Nephron (organoid): Measurements from ENCODE around the gene RNASEH2B.

Experiments used
- H3K27ac Mint-ChIP-seq, 3 experiments: 2 replicates each; pipeline ENCODE4 v1.8.0; 2020; ENCODE audit warnings: mixed read lengths in 3 of 3, mild to moderate bottlenecking in 2 of 3, moderate library complexity in 1 of 3
- H3K27me3 Mint-ChIP-seq: 2 replicates; pipeline ENCODE4 v1.8.0; 2021; ENCODE audit warnings: low read depth, mild to moderate bottlenecking, moderate library complexity, mixed read lengths
- H3K36me3 Mint-ChIP-seq: 2 replicates; pipeline ENCODE4 v1.8.0; 2020; ENCODE audit warnings: low read depth, mixed read lengths
- H3K4me1 Mint-ChIP-seq: 2 replicates; pipeline ENCODE4 v1.8.0; 2020; ENCODE audit warnings: mixed read lengths
- H3K4me3 Mint-ChIP-seq, 3 experiments: 2 replicates each; pipeline ENCODE4 v1.8.0; 2020; ENCODE audit warnings: mild to moderate bottlenecking in 3 of 3, mixed read lengths in 3 of 3, moderate library complexity in 2 of 3
- H3K9me3 Mint-ChIP-seq: 2 replicates; pipeline ENCODE4 v1.8.0; 2020; ENCODE audit warnings: mixed read lengths
- TF ChIP-seq, protein P1 (sequence below), 3 experiments: fragments of 200-600 bp; sonication (generic); IDR thresholded peaks; one replicate each; pipeline ENCODE4 v1.5.0; 2021; ENCODE audit warnings: antibody characterized with exemption in 3 of 3; ENCODE audit not compliant: unreplicated experiment in 3 of 3

RNASEH2B gene

DNA sequence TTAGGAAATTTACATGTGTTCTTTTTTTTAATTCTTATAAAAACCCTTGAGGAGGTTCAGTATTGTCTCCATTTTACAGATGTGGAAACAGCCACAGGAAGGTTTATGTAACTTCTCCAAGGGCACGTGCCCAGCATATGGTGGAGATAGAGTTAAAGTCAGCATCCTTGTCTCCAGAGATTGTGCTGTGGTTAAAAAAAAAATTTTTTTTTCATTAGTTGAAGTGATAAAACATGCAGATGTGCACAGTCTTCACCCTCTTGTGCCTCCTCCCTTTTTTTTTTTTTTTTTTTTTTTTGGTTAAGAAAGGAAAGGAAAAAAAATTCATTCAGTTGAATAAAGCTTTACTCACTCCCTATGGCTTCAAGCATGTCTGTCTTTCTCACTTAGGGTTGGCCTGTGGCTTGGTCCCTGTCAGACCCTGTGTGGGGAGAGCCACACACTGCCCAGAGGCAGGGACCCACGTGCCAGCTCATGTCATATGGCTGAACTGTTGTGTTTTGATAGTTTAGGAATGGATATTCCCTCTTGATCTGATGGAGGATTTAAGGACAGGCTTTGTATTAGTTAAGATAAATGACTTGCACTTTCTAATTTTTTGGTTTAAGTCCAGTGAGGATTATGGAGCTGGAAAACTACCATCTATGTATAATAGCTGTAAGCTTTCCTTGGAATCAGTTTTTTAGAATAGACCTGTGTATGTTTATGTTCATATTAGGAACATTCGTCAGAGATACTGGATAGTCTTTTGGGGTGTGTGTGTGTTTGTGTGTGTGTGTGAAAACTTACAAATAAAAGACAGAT lies 19.3 kb downstream of the RNASEH2B start:
- no peaks in the 10 kb centered on the region for H3K27me3 Mint-ChIP-seq
- no peak overlapping the region for H3K4me3 Mint-ChIP-seq
- peaks cover 17% of the 10 kb centered on the region for H3K9me3 Mint-ChIP-seq
- H3K27ac Mint-ChIP-seq, result peak overlapping the region; percentile 10 to 30 (median 23)
- TF ChIP-seq, protein P1, sequence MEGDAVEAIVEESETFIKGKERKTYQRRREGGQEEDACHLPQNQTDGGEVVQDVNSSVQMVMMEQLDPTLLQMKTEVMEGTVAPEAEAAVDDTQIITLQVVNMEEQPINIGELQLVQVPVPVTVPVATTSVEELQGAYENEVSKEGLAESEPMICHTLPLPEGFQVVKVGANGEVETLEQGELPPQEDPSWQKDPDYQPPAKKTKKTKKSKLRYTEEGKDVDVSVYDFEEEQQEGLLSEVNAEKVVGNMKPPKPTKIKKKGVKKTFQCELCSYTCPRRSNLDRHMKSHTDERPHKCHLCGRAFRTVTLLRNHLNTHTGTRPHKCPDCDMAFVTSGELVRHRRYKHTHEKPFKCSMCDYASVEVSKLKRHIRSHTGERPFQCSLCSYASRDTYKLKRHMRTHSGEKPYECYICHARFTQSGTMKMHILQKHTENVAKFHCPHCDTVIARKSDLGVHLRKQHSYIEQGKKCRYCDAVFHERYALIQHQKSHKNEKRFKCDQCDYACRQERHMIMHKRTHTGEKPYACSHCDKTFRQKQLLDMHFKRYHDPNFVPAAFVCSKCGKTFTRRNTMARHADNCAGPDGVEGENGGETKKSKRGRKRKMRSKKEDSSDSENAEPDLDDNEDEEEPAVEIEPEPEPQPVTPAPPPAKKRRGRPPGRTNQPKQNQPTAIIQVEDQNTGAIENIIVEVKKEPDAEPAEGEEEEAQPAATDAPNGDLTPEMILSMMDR (IDR thresholded peaks at IDR 0.05; ENCODE audit: unreplicated experiment in 3 of 3), result no peak
- peaks cover 30% of the 10 kb centered on the region for H3K4me1 Mint-ChIP-seq
- H3K36me3 Mint-ChIP-seq, result peaks cover 38% of the 10 kb centered on the region

- H3K9me3 Mint-ChIP-seq, result peaks cover 13% of the 10 kb centered on the region
- H3K36me3 Mint-ChIP-seq, result peaks cover 46% of the 10 kb centered on the region
- TF ChIP-seq, protein P1 (IDR thresholded peaks at IDR 0.05; ENCODE audit: unreplicated experiment in 3 of 3), result no peak
- H3K27ac Mint-ChIP-seq, result peak overlapping the region in 1 of 3 experiments; percentile 2
- no peaks in the 10 kb centered on the region for H3K27me3 Mint-ChIP-seq
- H3K4me1 Mint-ChIP-seq, result peaks cover 30% of the 10 kb centered on the region
- H3K4me3 Mint-ChIP-seq, result no peak overlapping the region
Measured at GRCh38 chr13:50932091-50932490, 22.5 kb downstream of the RNASEH2B start.

- no peak overlapping the region for H3K4me3 Mint-ChIP-seq
- peaks cover 62% of the 10 kb centered on the region for H3K36me3 Mint-ChIP-seq
- H3K4me1 Mint-ChIP-seq, result peaks cover 15% of the 10 kb centered on the region
- no peak overlapping the region for H3K27ac Mint-ChIP-seq
- H3K9me3 Mint-ChIP-seq, result peaks cover 23% of the 10 kb centered on the region
- no peaks in the 10 kb centered on the region for H3K27me3 Mint-ChIP-seq
- TF ChIP-seq, protein P1 (IDR thresholded peaks at IDR 0.05; ENCODE audit: unreplicated experiment in 3 of 3), result no peak
Measured at GRCh38 chr13:50934735-50935435, 25.3 kb downstream of the RNASEH2B start.

- peaks cover 64% of the 10 kb centered on the region for H3K36me3 Mint-ChIP-seq
- H3K27ac Mint-ChIP-seq, result no peak overlapping the region
- TF ChIP-seq, protein P1 (IDR thresholded peaks at IDR 0.05; ENCODE audit: unreplicated experiment in 3 of 3), result no peak
- H3K27me3 Mint-ChIP-seq, result no peaks in the 10 kb centered on the region
- H3K4me1 Mint-ChIP-seq, result peaks cover 11% of the 10 kb centered on the region
- H3K4me3 Mint-ChIP-seq, result no peak overlapping the region
- H3K9me3 Mint-ChIP-seq, result peaks cover 23% of the 10 kb centered on the region
Measured at GRCh38 chr13:50936679-50937078, 27.1 kb downstream of the RNASEH2B start.

GRCh38 chr13:50940509-50940908 lies 30.9 kb downstream of the RNASEH2B start:
- H3K36me3 Mint-ChIP-seq, result peaks cover 72% of the 10 kb centered on the region
- H3K4me1 Mint-ChIP-seq, result peaks cover 4% of the 10 kb centered on the region
- no peak overlapping the region for H3K4me3 Mint-ChIP-seq
- peaks cover 21% of the 10 kb centered on the region for H3K9me3 Mint-ChIP-seq
- no peak overlapping the region for H3K27ac Mint-ChIP-seq
- TF ChIP-seq, protein P1 (IDR thresholded peaks at IDR 0.05; ENCODE audit: unreplicated experiment in 3 of 3), result no peak
- no peaks in the 10 kb centered on the region for H3K27me3 Mint-ChIP-seq
